Neural cell (in vitro differentiated cells): ENCODE data around the gene CACNB2. TPM values are rescaled to one million over a fixed set of nuclear protein-coding genes. Genes with fewer than 3 reads are reported as not detected.

ENCODE experiments used
- H2AFZ ChIP-seq: fragments of 200-600, 300-800 bp; sonication (generic), shearing (Covaris generic); 2 replicates; pipeline ENCODE4 v1.6.0; 2014; ENCODE audit warnings: low read depth, mild to moderate bottlenecking, antibody characterized with exemption, low read length, moderate library complexity
- H3F3A ChIP-seq: fragments of 200-600 bp; shearing (Covaris generic); 2 replicates; pipeline ENCODE4 v1.6.1; 2016; ENCODE audit warnings: mild to moderate bottlenecking, moderate library complexity, mixed read lengths, antibody characterized with exemption, low read length; ENCODE audit not compliant: insufficient read depth, poor library complexity, severe bottlenecking
- H3K27ac ChIP-seq: fragments of 200-600, 300-800 bp; sonication (generic), shearing (Covaris generic); 2 replicates; pipeline ENCODE4 v1.5.1; 2014; ENCODE audit warnings: mild to moderate bottlenecking, low read length, moderate library complexity
- H3K27me3 ChIP-seq: fragments of 300-800, 200-600 bp; sonication (generic), shearing (Covaris generic); 2 replicates; pipeline ENCODE4 v1.6.0; 2014; ENCODE audit warnings: mild to moderate bottlenecking, low read depth, low read length, moderate library complexity; ENCODE audit not compliant: insufficient read depth
- H3K36me3 ChIP-seq: fragments of 300-800, 200-600 bp; sonication (generic), shearing (Covaris generic); 2 replicates; pipeline ENCODE4 v1.5.1; 2014; ENCODE audit warnings: mild to moderate bottlenecking, antibody characterized with exemption, low read length, moderate library complexity; ENCODE audit not compliant: insufficient read depth
- H3K4me2 ChIP-seq: fragments of 300-800, 200-600 bp; sonication (generic), shearing (Covaris generic); 2 replicates; pipeline ENCODE4 v1.6.0; 2014; ENCODE audit warnings: mild to moderate bottlenecking, low read length
- H3K4me3 ChIP-seq: fragments of 300-800, 200-600 bp; sonication (generic), shearing (Covaris generic); 2 replicates; pipeline ENCODE4 v1.5.1; 2014; ENCODE audit warnings: mild to moderate bottlenecking, low read length, moderate library complexity
- H3K79me2 ChIP-seq: fragments of 200-600 bp; shearing (Covaris generic); replicated peaks from 2 replicates; pipeline ENCODE4 v1.6.0; 2014; ENCODE audit warnings: mild to moderate bottlenecking, low read length, moderate library complexity; ENCODE audit not compliant: insufficient read depth
- H3K9ac ChIP-seq: fragments of 300-800, 200-600 bp; sonication (generic), shearing (Covaris generic); 2 replicates; pipeline ENCODE4 v1.6.1; 2016; ENCODE audit warnings: mild to moderate bottlenecking, low read length, mixed read lengths
- H3K9me2 ChIP-seq: fragments of 200-600 bp; shearing (Covaris generic); 2 replicates; pipeline ENCODE4 v1.6.1; 2016; ENCODE audit warnings: mild to moderate bottlenecking, low read length, mixed read lengths; ENCODE audit not compliant: insufficient read depth
- H3K9me3 ChIP-seq: fragments of 200-600, 300-800 bp; sonication (generic), shearing (Covaris generic); 2 replicates; pipeline ENCODE4 v1.6.1; 2016; ENCODE audit warnings: mild to moderate bottlenecking, mixed run types, low read length, moderate library complexity, mixed read lengths
- H4K20me1 ChIP-seq: fragments of 200-600 bp; shearing (Covaris generic); 2 replicates; pipeline ENCODE4 v1.6.1; 2016; ENCODE audit warnings: mild to moderate bottlenecking, mixed run types; ENCODE audit not compliant: insufficient read depth
- CTCF ChIP-seq: fragments of 450-650 bp; IDR thresholded peaks from 2 replicates; pipeline ENCODE4 v1.5.1; 2014; ENCODE audit warnings: antibody characterized with exemption, mild to moderate bottlenecking, moderate library complexity; ENCODE audit not compliant: poor library complexity, severe bottlenecking
- EP300 ChIP-seq: fragments of 450-650 bp; conservative IDR thresholded peaks from 2 replicates; pipeline ENCODE4 v1.6.1; 2014; ENCODE audit warnings: antibody characterized with exemption, mild to moderate bottlenecking, moderate library complexity; ENCODE audit not compliant: poor library complexity, severe bottlenecking
- EZH2 ChIP-seq: fragments of 200-600, 300-800 bp; shearing (Covaris generic), sonication (generic); IDR thresholded peaks from 2 replicates; pipeline ENCODE4 v1.6.1; 2014; ENCODE audit warnings: antibody characterized with exemption, low read length, borderline replicate concordance, mild to moderate bottlenecking; ENCODE audit not compliant: insufficient read depth, poor library complexity, severe bottlenecking
- MXI1 ChIP-seq: fragments of 450-650 bp; conservative IDR thresholded peaks from 2 replicates; pipeline ENCODE4 v1.6.1; 2014; ENCODE audit warnings: antibody characterized with exemption, mild to moderate bottlenecking; ENCODE audit not compliant: poor library complexity, severe bottlenecking
- POLR2AphosphoS5 ChIP-seq: IDR thresholded peaks from 2 replicates; pipeline ENCODE4 v1.6.1; 2012
- RAD21 ChIP-seq: fragments of 450-650 bp; conservative IDR thresholded peaks from 2 replicates; pipeline ENCODE4 v1.6.1; 2014; ENCODE audit warnings: antibody characterized with exemption, mild to moderate bottlenecking, moderate library complexity
- SMC3 ChIP-seq: fragments of 450-650 bp; conservative IDR thresholded peaks from 2 replicates; pipeline ENCODE4 v1.6.1; 2014; ENCODE audit warnings: antibody characterized with exemption, mild to moderate bottlenecking, moderate library complexity; ENCODE audit not compliant: poor library complexity
- TAF1 ChIP-seq: IDR thresholded peaks from 2 replicates; pipeline ENCODE4 v1.6.1; 2012; ENCODE audit warnings: low read depth
- polyA plus RNA-seq: library from polyadenylated mRNA; depleted of rRNA; stranded (reverse); fragments of >200 nt; gene quantifications from 2 replicates; pipeline ENCODE4 v1.2.3, GENCODE V29; 2014
- TF ChIP-seq, protein P1 (sequence below): IDR thresholded peaks from 2 replicates; pipeline ENCODE4 v1.6.1; 2012; ENCODE audit warnings: borderline replicate concordance

Gene CACNB2
- polyA plus RNA-seq, 1 donor from 2014 or later: 14.3 TPM

- H2AFZ ChIP-seq: no peak overlapping the region
- H3K4me3 ChIP-seq: no peak overlapping the region
- H3K79me2 ChIP-seq: no peaks in the 10 kb centered on the region
- H3K4me2 ChIP-seq: no peak overlapping the region
- no peaks in the 10 kb centered on the region for H3K36me3 ChIP-seq
- H3K9ac ChIP-seq: no peak overlapping the region
- TF ChIP-seq SMC3 (no peak), EZH2 (no peak), TAF1 (no peak), EP300 (no peak), RAD21 (no peak), CTCF (no peak), MXI1 (no peak), POLR2AphosphoS5 (no peak)
- TF ChIP-seq, protein P1, sequence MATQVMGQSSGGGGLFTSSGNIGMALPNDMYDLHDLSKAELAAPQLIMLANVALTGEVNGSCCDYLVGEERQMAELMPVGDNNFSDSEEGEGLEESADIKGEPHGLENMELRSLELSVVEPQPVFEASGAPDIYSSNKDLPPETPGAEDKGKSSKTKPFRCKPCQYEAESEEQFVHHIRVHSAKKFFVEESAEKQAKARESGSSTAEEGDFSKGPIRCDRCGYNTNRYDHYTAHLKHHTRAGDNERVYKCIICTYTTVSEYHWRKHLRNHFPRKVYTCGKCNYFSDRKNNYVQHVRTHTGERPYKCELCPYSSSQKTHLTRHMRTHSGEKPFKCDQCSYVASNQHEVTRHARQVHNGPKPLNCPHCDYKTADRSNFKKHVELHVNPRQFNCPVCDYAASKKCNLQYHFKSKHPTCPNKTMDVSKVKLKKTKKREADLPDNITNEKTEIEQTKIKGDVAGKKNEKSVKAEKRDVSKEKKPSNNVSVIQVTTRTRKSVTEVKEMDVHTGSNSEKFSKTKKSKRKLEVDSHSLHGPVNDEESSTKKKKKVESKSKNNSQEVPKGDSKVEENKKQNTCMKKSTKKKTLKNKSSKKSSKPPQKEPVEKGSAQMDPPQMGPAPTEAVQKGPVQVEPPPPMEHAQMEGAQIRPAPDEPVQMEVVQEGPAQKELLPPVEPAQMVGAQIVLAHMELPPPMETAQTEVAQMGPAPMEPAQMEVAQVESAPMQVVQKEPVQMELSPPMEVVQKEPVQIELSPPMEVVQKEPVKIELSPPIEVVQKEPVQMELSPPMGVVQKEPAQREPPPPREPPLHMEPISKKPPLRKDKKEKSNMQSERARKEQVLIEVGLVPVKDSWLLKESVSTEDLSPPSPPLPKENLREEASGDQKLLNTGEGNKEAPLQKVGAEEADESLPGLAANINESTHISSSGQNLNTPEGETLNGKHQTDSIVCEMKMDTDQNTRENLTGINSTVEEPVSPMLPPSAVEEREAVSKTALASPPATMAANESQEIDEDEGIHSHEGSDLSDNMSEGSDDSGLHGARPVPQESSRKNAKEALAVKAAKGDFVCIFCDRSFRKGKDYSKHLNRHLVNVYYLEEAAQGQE: no peak
- H3F3A ChIP-seq: no peaks in the 10 kb centered on the region
- no peak overlapping the region for H3K27ac ChIP-seq
- H4K20me1 ChIP-seq: no peaks in the 10 kb centered on the region
- no peaks in the 10 kb centered on the region for H3K27me3 ChIP-seq
- no peaks in the 10 kb centered on the region for H3K9me3 ChIP-seq
- H3K9me2 ChIP-seq: no peaks in the 10 kb centered on the region
These were observed 210.1 kb downstream of the CACNB2 start for GRCh38 chr10:18350340-18350739.

- H3F3A ChIP-seq: no peaks in the 10 kb centered on the region
- H3K79me2 ChIP-seq: no peaks in the 10 kb centered on the region
- no peaks in the 10 kb centered on the region for H3K9me2 ChIP-seq
- no peaks in the 10 kb centered on the region for H3K27me3 ChIP-seq
- TF ChIP-seq MXI1 (no peak), POLR2AphosphoS5 (no peak), CTCF (no peak), RAD21 (no peak), EZH2 (no peak), TAF1 (no peak), SMC3 (no peak), EP300 (no peak)
- TF ChIP-seq, protein P1: no peak
- H3K9ac ChIP-seq: no peak overlapping the region
- H3K36me3 ChIP-seq: no peaks in the 10 kb centered on the region
- H2AFZ ChIP-seq: no peak overlapping the region
- no peak overlapping the region for H3K27ac ChIP-seq
- no peaks in the 10 kb centered on the region for H4K20me1 ChIP-seq
- H3K9me3 ChIP-seq: no peaks in the 10 kb centered on the region
- H3K4me3 ChIP-seq: no peak overlapping the region
- H3K4me2 ChIP-seq: no peak overlapping the region
These were observed 211.2 kb downstream of the CACNB2 start for GRCh38 chr10:18351421-18351820.
